ENCODE results near the gene COL2A1. TPM values are rescaled to one million over a fixed set of nuclear protein-coding genes. Genes with fewer than 3 reads are reported as not detected.
A peak's percentile ranks its signal among the peaks of the same experiment; 100 is the strongest.

The COL2A1 gene
- total and polyA plus RNA-seq, 4 donors, result 0.05 to 8.7 (median 0.15) TPM; not detected in 1

- no peak for DNase-seq
- H3K27me3 ChIP-seq (ENCODE audit: control insufficient read depth in 3 of 3, insufficient read depth in 3 of 3, low read length in 2 of 3), result peaks cover 0 to 77% (median 58%) of the 10 kb centered on the region in 3 donors
- WGBS, 2 donors, result 73 to 84% methylated on average over 9 of the region's 9 CpGs
- H3K9ac ChIP-seq (ENCODE audit: insufficient read depth in 1 of 2, low read length in 2 of 2), result no peak overlapping the region
- H3K36me3 ChIP-seq (ENCODE audit: control insufficient read depth in 4 of 4, insufficient read depth in 4 of 4, low read length in 4 of 4), result no peaks in the 10 kb centered on the region
- no peak for TF ChIP-seq CTCF (IDR thresholded peaks at IDR 0.05; ENCODE audit: control extremely low read depth, extremely low read depth)
- H3K9me3 ChIP-seq (ENCODE audit: control insufficient read depth in 4 of 4, insufficient read depth in 3 of 4, low read length in 3 of 4), result no peaks in the 10 kb centered on the region
- no peak overlapping the region for H3K27ac ChIP-seq (ENCODE audit: low read depth in 1 of 2, low read length in 1 of 2)
- no peak overlapping the region for H3K4me3 ChIP-seq
- H3K4me1 ChIP-seq (ENCODE audit: control insufficient read depth in 5 of 5, insufficient read depth in 5 of 5, low read length in 5 of 5), result peaks cover 0 to 59% (median 13%) of the 10 kb centered on the region in 5 donors
- ATAC-seq (ENCODE audit: insufficient read depth, low FRiP score), result no peak
Observed at GRCh38 chr12:47999816-48000215, 4.5 kb downstream of the COL2A1 start.

- no peak for TF ChIP-seq CTCF (IDR thresholded peaks at IDR 0.05; ENCODE audit: control extremely low read depth, extremely low read depth)
- H3K27me3 ChIP-seq (ENCODE audit: control insufficient read depth in 3 of 3, insufficient read depth in 3 of 3, low read length in 2 of 3), result peaks cover 0 to 66% (median 46%) of the 10 kb centered on the region in 3 donors
- 59 to 72% methylated on average over 3 of the region's 3 CpGs for WGBS, 2 donors
- H3K27ac ChIP-seq (ENCODE audit: low read depth in 1 of 2, low read length in 1 of 2), result no peak overlapping the region
- no peak overlapping the region for H3K4me3 ChIP-seq
- peak in 1 of 3 donors; percentile 3 for DNase-seq
- H3K9ac ChIP-seq (ENCODE audit: insufficient read depth in 1 of 2, low read length in 2 of 2), result no peak overlapping the region
- no peaks in the 10 kb centered on the region for H3K9me3 ChIP-seq (ENCODE audit: control insufficient read depth in 4 of 4, insufficient read depth in 3 of 4, low read length in 3 of 4)
- H3K4me1 ChIP-seq (ENCODE audit: control insufficient read depth in 5 of 5, insufficient read depth in 5 of 5, low read length in 5 of 5), result peaks cover 2 to 44% (median 11%) of the 10 kb centered on the region in 5 donors
- no peak for ATAC-seq (ENCODE audit: insufficient read depth, low FRiP score)
- no peaks in the 10 kb centered on the region for H3K36me3 ChIP-seq (ENCODE audit: control insufficient read depth in 4 of 4, insufficient read depth in 4 of 4, low read length in 4 of 4)
Observed at GRCh38 chr12:47997321-47997720, 7.0 kb downstream of the COL2A1 start.

- Histone ChIP-seq H3K9ac (ENCODE audit: insufficient read depth in 1 of 2, low read length in 2 of 2) (no peak overlapping the region), H3K36me3 (ENCODE audit: control insufficient read depth in 4 of 4, insufficient read depth in 4 of 4, low read length in 4 of 4) (no peaks in the 10 kb centered on the region), H3K27ac (ENCODE audit: low read depth in 1 of 2, low read length in 1 of 2) (no peak overlapping the region), H3K4me1 (ENCODE audit: control insufficient read depth in 5 of 5, insufficient read depth in 5 of 5, low read length in 5 of 5) (peaks cover 5 to 44% (median 7%) of the 10 kb centered on the region in 5 donors), H3K27me3 (ENCODE audit: control insufficient read depth in 3 of 3, insufficient read depth in 3 of 3, low read length in 2 of 3) (peaks cover 0 to 54% (median 35%) of the 10 kb centered on the region in 3 donors), H3K9me3 (ENCODE audit: control insufficient read depth in 4 of 4, insufficient read depth in 3 of 4, low read length in 3 of 4) (no peaks in the 10 kb centered on the region), H3K4me3 (no peak overlapping the region)
- no peak for TF ChIP-seq CTCF (IDR thresholded peaks at IDR 0.05; ENCODE audit: control extremely low read depth, extremely low read depth)
- ATAC-seq (ENCODE audit: insufficient read depth, low FRiP score) (no peak), DNase-seq (peak; percentile 93 to 99 (median 98))
- WGBS, 2 donors, result 47 to 75% methylated on average over 4 of the region's 4 CpGs
Observed at GRCh38 chr12:47995981-47996401, 8.3 kb downstream of the COL2A1 start.

DNA sequence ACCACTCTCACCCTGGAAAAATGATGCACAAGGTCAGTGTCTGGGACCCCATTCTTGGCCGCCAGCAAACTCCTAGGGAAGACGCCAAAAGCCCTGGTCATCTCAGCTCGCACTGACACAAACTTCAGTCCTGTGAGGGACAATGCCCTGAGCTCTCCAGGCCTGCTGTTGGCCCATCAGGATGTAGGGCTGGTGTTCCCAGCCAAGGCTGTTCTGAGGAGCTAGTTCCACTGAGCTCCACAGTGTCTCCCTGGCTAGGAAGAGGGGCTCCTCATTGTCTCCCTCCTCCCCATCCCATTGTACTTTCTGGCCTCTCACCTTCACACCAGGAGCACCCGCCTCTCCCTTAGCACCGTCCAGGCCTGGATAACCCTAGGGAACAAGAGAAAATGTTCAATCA lies 10.8 kb downstream of the COL2A1 start:
- 93 to 94% methylated on average over 5 of the region's 5 CpGs for WGBS, 2 donors
- TF ChIP-seq CTCF (IDR thresholded peaks at IDR 0.05; ENCODE audit: control extremely low read depth, extremely low read depth), result no peak
- Histone ChIP-seq H3K4me1 (ENCODE audit: control insufficient read depth in 5 of 5, insufficient read depth in 5 of 5, low read length in 5 of 5) (peaks cover 5 to 47% (median 7%) of the 10 kb centered on the region in 5 donors), H3K9ac (ENCODE audit: insufficient read depth in 1 of 2, low read length in 2 of 2) (no peak overlapping the region), H3K27ac (ENCODE audit: low read depth in 1 of 2, low read length in 1 of 2) (no peak overlapping the region), H3K4me3 (no peak overlapping the region), H3K9me3 (ENCODE audit: control insufficient read depth in 4 of 4, insufficient read depth in 3 of 4, low read length in 3 of 4) (no peaks in the 10 kb centered on the region), H3K27me3 (ENCODE audit: control insufficient read depth in 3 of 3, insufficient read depth in 3 of 3, low read length in 2 of 3) (peaks cover 0 to 33% (median 13%) of the 10 kb centered on the region in 3 donors), H3K36me3 (ENCODE audit: control insufficient read depth in 4 of 4, insufficient read depth in 4 of 4, low read length in 4 of 4) (no peaks in the 10 kb centered on the region)
- ATAC-seq (ENCODE audit: insufficient read depth, low FRiP score) (no peak), DNase-seq (peak in 1 of 3 donors; percentile 11)

All from lung (tissue), 12 donors.